A549 (cell line): ENCODE measurements around the gene TLR5. TPM values are rescaled to one million over a fixed set of nuclear protein-coding genes. Genes with fewer than 3 reads are reported as not detected.

Source experiments
- ATAC-seq, 2 experiments: fragments of 200-7000 bp in 1 of 2; fragments of >200 bp in 1 of 2; cut with Nextera tagmentation in 1 of 2; cut with Tn5 transposase in 1 of 2; 3 replicates each; pipeline versions ENCODE4 v1.8.0 to v1.9.1; 2018 to 2020; ENCODE audit warnings: mild to moderate bottlenecking in 1 of 2, moderate library complexity in 1 of 2
- CTCF ChIA-PET: fragments of 300-600 bp; sonication (Branson Sonifier 250); formaldehyde crosslinking; extraction: SDS; loops from one replicate; lab custom pipeline; 2021; ENCODE audit warnings: antibody characterized with exemption, inconsistent platforms; lab: Yijun Ruan, JAX
- POLR2A ChIA-PET: fragments of 350-600 bp; formaldehyde crosslinking; extraction: SDS; loops from one replicate; lab custom pipeline; 2021; ENCODE audit warnings: antibody characterized with exemption, inconsistent platforms; lab: Yijun Ruan, JAX
- DNase-seq, 2 experiments: peaks; one replicate each; pipeline versions ENCODE4 v3.0.0 to v3.0.0-alpha.2; 2011 to 2016; ENCODE audit warnings: low read depth in 1 of 2, low spot score in 1 of 2
- FAIRE-seq: peaks from 2 replicates; lab custom pipeline; 2011; peaks lifted over from hg19 to GRCh38; lab: Jason Lieb, UNC
- H3K27ac ChIP-seq, 2 experiments: fragments of >200 bp; sonication (Bioruptor Twin); formaldehyde crosslinking; 3 replicates each; pipeline ENCODE4 v1.5.1; 2016 to 2017
- H3K4me1 ChIP-seq: fragments of >200 bp; sonication (Bioruptor Twin); formaldehyde crosslinking; 3 replicates; pipeline ENCODE4 v1.6.1; 2016
- H3K4me2 ChIP-seq: fragments of >200 bp; sonication (Bioruptor Twin); formaldehyde crosslinking; 3 replicates; pipeline ENCODE4 v1.6.1; 2016
- H3K4me3 ChIP-seq: fragments of >200 bp; sonication (Bioruptor Twin); formaldehyde crosslinking; 3 replicates; pipeline ENCODE4 v1.5.1; 2016
- H3K9me3 ChIP-seq: fragments of >200 bp; sonication (Bioruptor Twin); formaldehyde crosslinking; 3 replicates; pipeline ENCODE4 v1.6.1; 2016
- CBX2 ChIP-seq: fragments of 200-600 bp; sonication (generic); IDR thresholded peaks from 2 replicates; pipeline ENCODE4 v1.6.1; 2016; ENCODE audit warnings: low read depth, mild to moderate bottlenecking, borderline replicate concordance
- CEBPB ChIP-seq, 2 experiments: fragments of >200 bp in 1 of 2; sonication (Bioruptor Twin) in 1 of 2; formaldehyde crosslinking in 1 of 2; IDR thresholded peaks; 2 replicates each; pipeline ENCODE4 v1.6.1; 2012 to 2016
- CTCF ChIP-seq: fragments of >200 bp; sonication (Bioruptor Twin); formaldehyde crosslinking; IDR thresholded peaks from 3 replicates; pipeline ENCODE4 v1.5.1; 2016
- EHF ChIP-seq: fragments of 250-450 bp; sonication (Bioruptor Pico); IDR thresholded peaks from 2 replicates; pipeline ENCODE4 v1.5.0; 2020; ENCODE audit warnings: mild to moderate bottlenecking
- EP300 ChIP-seq, 2 experiments: fragments of >200 bp; sonication (Bioruptor Twin); formaldehyde crosslinking; IDR thresholded peaks; 2 replicates in 1 of 2; 3 replicates in 1 of 2; pipeline ENCODE4 v1.6.1; 2016 to 2017
- FOSB ChIP-seq: fragments of 250-450 bp; sonication (Bioruptor Pico); IDR thresholded peaks from 2 replicates; pipeline ENCODE4 v1.5.0; 2020; ENCODE audit warnings: mild to moderate bottlenecking, moderate library complexity
- FOSL2 ChIP-seq, 2 experiments: fragments of 450-650 bp in 1 of 2; fragments of >200 bp in 1 of 2; sonication (Bioruptor Twin) in 1 of 2; formaldehyde crosslinking; IDR thresholded peaks; 2 replicates each; pipeline versions ENCODE4 v1.5.0 to v1.6.1; 2016 to 2020; ENCODE audit warnings: mild to moderate bottlenecking in 1 of 2, moderate library complexity in 1 of 2
- FOXS1 ChIP-seq: fragments of 250-450 bp; sonication (Bioruptor Pico); IDR thresholded peaks from 2 replicates; pipeline ENCODE4 v1.5.0; 2020; ENCODE audit warnings: mild to moderate bottlenecking, moderate library complexity
- HDAC2 ChIP-seq: fragments of 200-600 bp; sonication (generic); IDR thresholded peaks from 2 replicates; pipeline ENCODE4 v1.6.1; 2016
- HOXB5 ChIP-seq: fragments of 250-450 bp; sonication (Bioruptor Pico); IDR thresholded peaks from 2 replicates; pipeline ENCODE4 v1.5.0; 2020; ENCODE audit warnings: mild to moderate bottlenecking, moderate library complexity
- JUNB ChIP-seq: fragments of >200 bp; sonication (Bioruptor Twin); formaldehyde crosslinking; IDR thresholded peaks from 2 replicates; pipeline ENCODE4 v1.6.1; 2016
- KDM1A ChIP-seq: fragments of 200-600 bp; sonication (generic); IDR thresholded peaks from 2 replicates; pipeline ENCODE4 v1.6.1; 2016; ENCODE audit warnings: low read depth, mild to moderate bottlenecking
- MAX ChIP-seq: IDR thresholded peaks from 2 replicates; pipeline ENCODE4 v1.6.1; 2012
- MAZ ChIP-seq: fragments of 150-350 bp; IDR thresholded peaks from 2 replicates; pipeline ENCODE4 v1.6.1; 2014; ENCODE audit warnings: antibody characterized with exemption, low read depth, low read length, borderline replicate concordance
- NFE2L2 ChIP-seq: fragments of 150-350 bp; conservative IDR thresholded peaks from 2 replicates; pipeline ENCODE4 v1.6.1; 2014; ENCODE audit warnings: low read length
- NR3C1 ChIP-seq: fragments of >200 bp; sonication (Bioruptor Twin); formaldehyde crosslinking; IDR thresholded peaks from 3 replicates; pipeline ENCODE4 v1.6.1; 2017
- PBX3 ChIP-seq: IDR thresholded peaks from 2 replicates; pipeline ENCODE4 v1.6.1; 2012
- RARB ChIP-seq: fragments of 250-450 bp; sonication (Bioruptor Pico); IDR thresholded peaks from 2 replicates; pipeline ENCODE4 v1.8.0; 2021; ENCODE audit warnings: mild to moderate bottlenecking, moderate library complexity
- REST ChIP-seq: fragments of 200-600 bp; sonication (generic); IDR thresholded peaks from 2 replicates; pipeline ENCODE4 v1.6.1; 2016; ENCODE audit warnings: antibody characterized with exemption, mild to moderate bottlenecking, moderate library complexity
- RNF2 ChIP-seq: fragments of 200-600 bp; sonication (generic); IDR thresholded peaks from 2 replicates; pipeline ENCODE4 v1.6.1; 2016; ENCODE audit warnings: low read depth, mild to moderate bottlenecking, antibody characterized with exemption, moderate library complexity, borderline replicate concordance
- TFCP2L1 ChIP-seq: fragments of 250-450 bp; sonication (Bioruptor Pico); IDR thresholded peaks from 2 replicates; pipeline ENCODE4 v1.5.0; 2021; ENCODE audit warnings: mild to moderate bottlenecking
- ZSCAN20 ChIP-seq: fragments of 250-450 bp; sonication (Bioruptor Pico); IDR thresholded peaks from 2 replicates; pipeline ENCODE4 v1.8.0; 2022; ENCODE audit warnings: mild to moderate bottlenecking, moderate library complexity
- WGBS: methylation state at CpG from one replicate; pipeline ENCODE4 v1.1.6; 2017; ENCODE audit errors: missing lambda C conversion rate; 5-methylcytosine and 5-hydroxymethylcytosine counted together
- polyA plus RNA-seq, 4 experiments: library from polyadenylated mRNA; depleted of rRNA in 3 of 4; stranded (reverse); fragments of >200 nt; fragmentation: RNase III in 1 of 4; extraction: RNeasy Plus Mini Kit Qiagen cat#74134 plus additional on column Dnase treatment in 1 of 4; gene quantifications; 2 replicates in 3 of 4; 3 replicates in 1 of 4; pipeline ENCODE4 v1.2.3, GENCODE V29; 2011 to 2017

TLR5 gene
- polyA plus RNA-seq, 2 of the 4 experiments (the other 2 are of a cell fraction): 0.22 to 1.3 TPM

GRCh38 chr1:223109581-223110026, 33.4 kb downstream of the TLR5 start:
- no peaks in the 10 kb centered on the region for H3K4me1 ChIP-seq
- DNase-seq (no peak), ATAC-seq (0 out of 6 replicates have a peak, but pooled peaks of 1 of the 2 experiments have one; percentile 41), FAIRE-seq (no peak)
- no peak overlapping the region; a peak in 1 of 6 replicates for H3K27ac ChIP-seq
- H3K9me3 ChIP-seq: no peaks in the 10 kb centered on the region
- CTCF ChIA-PET: interaction anchor here (0.9 to 3.0 kb wide), 4 partner anchors 14 to 24 kb away, joined by 3 to 18 read pairs (median 3); no protein-coding TSS in a partner anchor
- TF ChIP-seq FOSL2 (IDR thresholded peaks at IDR 0.05) (no peak), FOSL2 (CRISPR knock-in tag; IDR thresholded peaks at IDR 0.05) (no peak), NFE2L2 (no peak), MAZ (no peak)
- 46% methylated on average over 3 of the region's 3 CpGs for WGBS
- POLR2A ChIA-PET: no interaction called here
- H3K4me2 ChIP-seq: no peak overlapping the region
- H3K4me3 ChIP-seq: no peak overlapping the region

GRCh38 chr1:223106856-223107255, 36.2 kb downstream of the TLR5 start:
- 46% methylated on average over 3 of the region's 3 CpGs for WGBS
- Histone ChIP-seq H3K27ac (no peak overlapping the region), H3K4me1 (no peaks in the 10 kb centered on the region), H3K9me3 (no peaks in the 10 kb centered on the region), H3K4me3 (no peak overlapping the region), H3K4me2 (no peak overlapping the region)
- no peak for DNase-seq
- FAIRE-seq: no peak
- POLR2A ChIA-PET: no interaction called here
- no peak for ATAC-seq
- TF ChIP-seq MAX (no peak), FOXS1 (no peak), RARB (CRISPR knock-in tag) (no peak), PBX3 (no peak), FOSB (no peak), REST (no peak), EHF (CRISPR knock-in tag) (no peak), RNF2 (no peak), HDAC2 (no peak), CEBPB (IDR thresholded peaks at IDR 0.05) (no peak), JUNB (no peak)
- CTCF ChIA-PET: interaction anchor here (1.0 to 3.0 kb wide), 5 partner anchors 8 to 27 kb away, joined by 3 to 18 read pairs (median 4); no protein-coding TSS in a partner anchor

- Histone ChIP-seq H3K4me1 (no peaks in the 10 kb centered on the region), H3K9me3 (no peaks in the 10 kb centered on the region), H3K4me3 (no peak overlapping the region), H3K4me2 (no peak overlapping the region)
- 75% methylated on average over 7 of the region's 7 CpGs for WGBS
- FAIRE-seq: no peak
- no peak for ATAC-seq
- no peak for TF ChIP-seq HOXB5 (CRISPR knock-in tag)
- no peak for TF ChIP-seq ZSCAN20
- no peak for TF ChIP-seq CTCF
- no peak for TF ChIP-seq NR3C1
- no peak for TF ChIP-seq TFCP2L1 (CRISPR knock-in tag)
- TF ChIP-seq RNF2: no peak
- TF ChIP-seq CBX2: no peak
- TF ChIP-seq KDM1A: no peak
- TF ChIP-seq EP300 (IDR thresholded peaks at IDR 0.05): no peak
- TF ChIP-seq PBX3: no peak
- TF ChIP-seq, all 56 proteins: peak for 0
- POLR2A ChIA-PET: no interaction called here
- CTCF ChIA-PET: interaction anchor here (1.0 to 1.5 kb wide), 3 partner anchors 9 to 29 kb away, joined by 3 to 5 read pairs (median 4); no protein-coding TSS in a partner anchor
- H3K27ac ChIP-seq: no peak overlapping the region
- no peak for DNase-seq
These were observed 37.5 kb downstream of the TLR5 start for GRCh38 chr1:223105568-223105967.
